ENCODE results near the gene BARX1.

DNA sequence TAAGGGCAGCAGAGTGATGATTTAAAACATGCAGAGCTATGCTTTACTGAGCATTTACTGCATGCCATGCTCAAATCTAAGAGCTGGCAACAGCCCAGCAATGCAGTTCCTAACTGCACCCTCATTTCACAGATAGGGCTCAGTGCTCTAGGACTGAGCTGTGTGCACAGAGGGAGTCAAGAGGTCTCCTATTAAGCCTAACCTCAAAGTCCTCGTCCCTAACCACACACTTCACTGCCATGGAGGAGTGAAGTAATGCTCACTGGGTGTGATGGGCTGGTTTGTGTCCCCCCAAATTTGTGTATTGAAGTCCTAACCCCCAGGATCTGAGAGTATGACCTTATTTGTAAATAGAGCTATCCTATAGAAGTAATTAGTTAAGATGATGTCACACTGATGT lies 25.9 kb downstream of the BARX1 start:
- TF ChIP-seq, protein P1, sequence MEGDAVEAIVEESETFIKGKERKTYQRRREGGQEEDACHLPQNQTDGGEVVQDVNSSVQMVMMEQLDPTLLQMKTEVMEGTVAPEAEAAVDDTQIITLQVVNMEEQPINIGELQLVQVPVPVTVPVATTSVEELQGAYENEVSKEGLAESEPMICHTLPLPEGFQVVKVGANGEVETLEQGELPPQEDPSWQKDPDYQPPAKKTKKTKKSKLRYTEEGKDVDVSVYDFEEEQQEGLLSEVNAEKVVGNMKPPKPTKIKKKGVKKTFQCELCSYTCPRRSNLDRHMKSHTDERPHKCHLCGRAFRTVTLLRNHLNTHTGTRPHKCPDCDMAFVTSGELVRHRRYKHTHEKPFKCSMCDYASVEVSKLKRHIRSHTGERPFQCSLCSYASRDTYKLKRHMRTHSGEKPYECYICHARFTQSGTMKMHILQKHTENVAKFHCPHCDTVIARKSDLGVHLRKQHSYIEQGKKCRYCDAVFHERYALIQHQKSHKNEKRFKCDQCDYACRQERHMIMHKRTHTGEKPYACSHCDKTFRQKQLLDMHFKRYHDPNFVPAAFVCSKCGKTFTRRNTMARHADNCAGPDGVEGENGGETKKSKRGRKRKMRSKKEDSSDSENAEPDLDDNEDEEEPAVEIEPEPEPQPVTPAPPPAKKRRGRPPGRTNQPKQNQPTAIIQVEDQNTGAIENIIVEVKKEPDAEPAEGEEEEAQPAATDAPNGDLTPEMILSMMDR (IDR thresholded peaks at IDR 0.05), result no peak
- no peak for TF ChIP-seq POLR2AphosphoS5 (IDR thresholded peaks at IDR 0.05; ENCODE audit: insufficient read depth in 1 of 2, low read depth in 1 of 2)
- no peak for TF ChIP-seq POLR2A (IDR thresholded peaks at IDR 0.05)

Data from vagina (tissue), 2 donors.